ENCODE measurements around the gene HPS6. TPM values are rescaled to one million over a fixed set of nuclear protein-coding genes. Genes with fewer than 3 reads are reported as not detected.

Gene HPS6
- total RNA-seq, 1 donor, result 31.5 TPM

- H3K36me3 ChIP-seq (ENCODE audit: insufficient read depth, low read length), result peaks cover 13% of the 10 kb centered on the region
- H3K27ac ChIP-seq (ENCODE audit: low read depth, low read length), result no peak overlapping the region
- H3K4me3 ChIP-seq (ENCODE audit: insufficient read depth, low read length), result peak overlapping the region; percentile 81
- peak overlapping the region; percentile 98 for H3K4me2 ChIP-seq (ENCODE audit: insufficient read depth, low read length)
- peaks cover 35% of the 10 kb centered on the region for H4K20me1 ChIP-seq (ENCODE audit: insufficient read depth, low read length)
- DNase-seq (ENCODE audit: insufficient read length, low spot score, missing footprints), result peak; percentile 94
- no peaks in the 10 kb centered on the region for H3K27me3 ChIP-seq (ENCODE audit: insufficient read depth, low read length)
- TF ChIP-seq, protein P1, sequence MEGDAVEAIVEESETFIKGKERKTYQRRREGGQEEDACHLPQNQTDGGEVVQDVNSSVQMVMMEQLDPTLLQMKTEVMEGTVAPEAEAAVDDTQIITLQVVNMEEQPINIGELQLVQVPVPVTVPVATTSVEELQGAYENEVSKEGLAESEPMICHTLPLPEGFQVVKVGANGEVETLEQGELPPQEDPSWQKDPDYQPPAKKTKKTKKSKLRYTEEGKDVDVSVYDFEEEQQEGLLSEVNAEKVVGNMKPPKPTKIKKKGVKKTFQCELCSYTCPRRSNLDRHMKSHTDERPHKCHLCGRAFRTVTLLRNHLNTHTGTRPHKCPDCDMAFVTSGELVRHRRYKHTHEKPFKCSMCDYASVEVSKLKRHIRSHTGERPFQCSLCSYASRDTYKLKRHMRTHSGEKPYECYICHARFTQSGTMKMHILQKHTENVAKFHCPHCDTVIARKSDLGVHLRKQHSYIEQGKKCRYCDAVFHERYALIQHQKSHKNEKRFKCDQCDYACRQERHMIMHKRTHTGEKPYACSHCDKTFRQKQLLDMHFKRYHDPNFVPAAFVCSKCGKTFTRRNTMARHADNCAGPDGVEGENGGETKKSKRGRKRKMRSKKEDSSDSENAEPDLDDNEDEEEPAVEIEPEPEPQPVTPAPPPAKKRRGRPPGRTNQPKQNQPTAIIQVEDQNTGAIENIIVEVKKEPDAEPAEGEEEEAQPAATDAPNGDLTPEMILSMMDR (IDR thresholded peaks at IDR 0.05; ENCODE audit: extremely low read depth, low read depth, low read length), result no peak
- no peaks in the 10 kb centered on the region for H3K9me3 ChIP-seq (ENCODE audit: low read depth, low read length)
- peaks cover 39% of the 10 kb centered on the region for H3K79me2 ChIP-seq (ENCODE audit: insufficient read depth, low read length)
- H2AFZ ChIP-seq (ENCODE audit: low read length), result peak overlapping the region; percentile 84
- H3K4me1 ChIP-seq (ENCODE audit: insufficient read depth, low read length), result peaks cover 8% of the 10 kb centered on the region
These were observed 631 bp downstream of the HPS6 start for GRCh38 chr10:102065561-102066398.

- Histone ChIP-seq H3K4me2 (ENCODE audit: insufficient read depth, low read length) (peak overlapping the region; percentile 98), H3K27me3 (ENCODE audit: insufficient read depth, low read length) (no peaks in the 10 kb centered on the region), H3K27ac (ENCODE audit: low read depth, low read length) (no peak overlapping the region), H3K9me3 (ENCODE audit: low read depth, low read length) (no peaks in the 10 kb centered on the region), H3K36me3 (ENCODE audit: insufficient read depth, low read length) (peaks cover 13% of the 10 kb centered on the region), H4K20me1 (ENCODE audit: insufficient read depth, low read length) (peaks cover 35% of the 10 kb centered on the region), H3K4me3 (ENCODE audit: insufficient read depth, low read length) (peak overlapping the region; percentile 81), H3K79me2 (ENCODE audit: insufficient read depth, low read length) (peaks cover 39% of the 10 kb centered on the region), H2AFZ (ENCODE audit: low read length) (no peak overlapping the region), H3K4me1 (ENCODE audit: insufficient read depth, low read length) (peaks cover 8% of the 10 kb centered on the region)
- no peak for DNase-seq (ENCODE audit: insufficient read length, low spot score, missing footprints)
- TF ChIP-seq, protein P1 (IDR thresholded peaks at IDR 0.05; ENCODE audit: extremely low read depth, low read depth, low read length), result no peak
These were observed 1.4 kb downstream of the HPS6 start for GRCh38 chr10:102066399-102067088.

- no peak overlapping the region for H2AFZ ChIP-seq (ENCODE audit: low read length)
- no peak for DNase-seq (ENCODE audit: insufficient read length, low spot score, missing footprints)
- H3K4me1 ChIP-seq (ENCODE audit: insufficient read depth, low read length), result peaks cover 8% of the 10 kb centered on the region
- H3K36me3 ChIP-seq (ENCODE audit: insufficient read depth, low read length), result peaks cover 13% of the 10 kb centered on the region
- peaks cover 39% of the 10 kb centered on the region for H3K79me2 ChIP-seq (ENCODE audit: insufficient read depth, low read length)
- no peaks in the 10 kb centered on the region for H3K9me3 ChIP-seq (ENCODE audit: low read depth, low read length)
- H3K4me2 ChIP-seq (ENCODE audit: insufficient read depth, low read length), result no peak overlapping the region
- H3K27me3 ChIP-seq (ENCODE audit: insufficient read depth, low read length), result no peaks in the 10 kb centered on the region
- TF ChIP-seq, protein P1 (IDR thresholded peaks at IDR 0.05; ENCODE audit: extremely low read depth, low read depth, low read length), result no peak
- H3K27ac ChIP-seq (ENCODE audit: low read depth, low read length), result no peak overlapping the region
- H4K20me1 ChIP-seq (ENCODE audit: insufficient read depth, low read length), result peaks cover 35% of the 10 kb centered on the region
- no peak overlapping the region for H3K4me3 ChIP-seq (ENCODE audit: insufficient read depth, low read length)
These were observed 2.2 kb downstream of the HPS6 start for GRCh38 chr10:102067091-102067916.

All from osteoblast (primary cell).